Mammary epithelial cell (primary cell): ENCODE results near the gene LRRC57.

Experiments
- CTCF ChIP-seq, 2 donors: IDR thresholded peaks in 1 of 2; conservative IDR thresholded peaks in 1 of 2; 2 replicates each; pipeline ENCODE4 v1.5.1; 2011 to 2012; ENCODE audit warnings: inconsistent platforms in 2 of 2, low read length in 2 of 2, mild to moderate bottlenecking in 2 of 2, control low read depth in 1 of 2, low read depth in 1 of 2; ENCODE audit not compliant: insufficient read depth in 1 of 2; ENCODE audit errors: extremely low read depth in 1 of 2
- EZH2 ChIP-seq: IDR thresholded peaks from 2 replicates; pipeline ENCODE4 v1.6.1; 2012; ENCODE audit warnings: low read length, inconsistent platforms, borderline replicate concordance

GRCh38 chr15:42582569-42583375 is 34.2 kb upstream of the LRRC57 start:
- TF ChIP-seq CTCF (conservative IDR thresholded peaks at IDR 0.05 in 1 of 2, IDR thresholded peaks at IDR 0.05 in 1 of 2; ENCODE audit: extremely low read depth in 1 of 2, insufficient read depth in 1 of 2, low read depth in 1 of 2, low read length in 2 of 2) (no peak), EZH2 (no peak)
